Activated naive CD4-positive, alpha-beta T cell treated with anti-CD3 and anti-CD28 coated beads, Interleukin-2, amount 10 ng/mL, durations not matched to agents 7 days and 5 days (primary cell): Measurements from ENCODE around the gene CDH4.

Experiments
- CTCF ChIA-PET: fragments of 350-600 bp; sonication (Branson Sonifier 250); formaldehyde crosslinking; loops from one replicate; lab custom pipeline; 2021; ENCODE audit warnings: antibody characterized with exemption; lab: Charles Lee
- DNase-seq: peaks from one replicate; pipeline ENCODE4 v3.0.0-alpha.2; 2020
- H3K27ac Mint-ChIP-seq: one replicate; pipeline ENCODE4 v1.8.0; 2021; ENCODE audit warnings: mild to moderate bottlenecking, moderate library complexity, mixed read lengths
- H3K27me3 Mint-ChIP-seq: one replicate; pipeline ENCODE4 v1.8.0; 2021; ENCODE audit warnings: mild to moderate bottlenecking, mixed read lengths
- H3K36me3 Mint-ChIP-seq: one replicate; pipeline ENCODE4 v1.8.0; 2021; ENCODE audit warnings: mixed read lengths
- H3K4me1 Mint-ChIP-seq: one replicate; pipeline ENCODE4 v1.8.0; 2021; ENCODE audit warnings: mixed read lengths
- H3K4me3 Mint-ChIP-seq: one replicate; pipeline ENCODE4 v1.8.0; 2021; ENCODE audit warnings: mild to moderate bottlenecking, moderate library complexity, mixed read lengths
- H3K9me3 Mint-ChIP-seq: one replicate; pipeline ENCODE4 v1.8.0; 2021; ENCODE audit warnings: mixed read lengths

The CDH4 gene

DNA sequence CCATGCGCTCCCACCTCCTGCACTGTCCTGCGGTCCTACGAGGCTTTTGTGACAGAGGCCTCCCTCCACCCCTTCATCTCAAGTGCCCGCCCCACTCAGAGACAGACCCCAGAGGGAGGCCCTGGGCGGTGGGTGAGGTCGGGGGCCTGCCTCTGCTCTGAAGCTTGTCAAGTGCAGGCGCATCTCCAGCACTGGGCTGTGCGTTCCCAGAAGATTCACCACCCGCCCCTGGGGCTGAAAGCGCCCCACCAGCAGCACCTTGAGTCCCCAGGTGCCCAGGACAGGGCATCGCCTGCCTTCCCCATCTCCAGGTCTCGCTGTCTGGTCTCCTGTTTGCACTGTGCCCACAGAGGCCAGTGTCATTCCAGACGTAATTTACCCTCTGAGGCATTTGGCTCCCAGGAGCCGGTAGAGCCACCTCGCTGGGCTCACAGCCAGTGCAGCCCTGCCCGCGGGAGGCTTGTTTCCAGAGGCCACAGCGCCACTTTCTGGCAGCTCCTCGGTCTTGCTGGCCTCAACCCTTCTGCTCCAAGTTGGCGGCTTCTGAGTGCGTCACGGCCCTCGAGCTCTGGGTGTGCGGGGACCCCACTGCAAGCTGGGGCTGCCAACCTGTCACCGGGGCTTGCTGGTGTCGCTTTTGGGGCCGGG, 622.5 kb downstream of the CDH4 start:
- DNase-seq: no peak
- no peaks in the 10 kb centered on the region for H3K27me3 Mint-ChIP-seq
- H3K4me1 Mint-ChIP-seq: no peaks in the 10 kb centered on the region
- H3K4me3 Mint-ChIP-seq: no peak overlapping the region
- no peak overlapping the region for H3K27ac Mint-ChIP-seq
- H3K9me3 Mint-ChIP-seq: no peaks in the 10 kb centered on the region
- no peaks in the 10 kb centered on the region for H3K36me3 Mint-ChIP-seq
- CTCF ChIA-PET: no interaction called here

DNA sequence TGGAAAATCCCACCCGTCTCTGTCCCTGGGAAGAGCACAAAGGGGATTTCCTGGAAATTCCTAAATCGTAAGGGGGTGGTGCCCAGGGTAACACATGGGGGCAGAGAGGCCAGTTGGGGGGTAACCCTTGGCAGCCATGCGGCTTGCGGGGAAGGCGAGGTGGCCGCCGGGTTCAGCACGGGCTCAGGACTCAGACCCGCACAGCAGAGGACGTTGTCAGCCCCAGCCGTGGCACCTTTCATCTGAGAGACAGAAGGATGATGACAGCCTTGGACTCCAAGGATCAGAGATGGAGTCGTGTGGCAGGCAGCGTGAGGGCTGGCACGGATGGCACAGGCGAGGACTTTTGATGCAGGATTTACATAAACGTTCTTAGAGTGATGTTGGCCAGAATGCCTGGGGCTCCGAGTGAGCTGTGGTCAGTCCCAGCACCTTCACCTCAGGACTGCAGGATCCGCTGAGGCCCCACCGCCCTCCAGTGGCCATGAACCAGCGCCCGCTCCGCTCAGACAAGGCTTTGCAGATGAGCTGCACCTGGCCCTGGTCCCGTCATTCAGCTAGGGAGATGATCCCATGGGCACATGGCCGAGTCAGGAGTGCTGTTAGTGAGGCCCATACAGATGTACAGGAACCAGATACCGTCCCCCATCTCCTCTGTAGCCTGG, 623.3 kb downstream of the CDH4 start:
- no peak for DNase-seq
- Mint-ChIP-seq H3K4me1 (no peaks in the 10 kb centered on the region), H3K36me3 (no peaks in the 10 kb centered on the region), H3K27me3 (no peaks in the 10 kb centered on the region), H3K4me3 (no peak overlapping the region), H3K9me3 (no peaks in the 10 kb centered on the region), H3K27ac (no peak overlapping the region)
- CTCF ChIA-PET: no interaction called here

DNA sequence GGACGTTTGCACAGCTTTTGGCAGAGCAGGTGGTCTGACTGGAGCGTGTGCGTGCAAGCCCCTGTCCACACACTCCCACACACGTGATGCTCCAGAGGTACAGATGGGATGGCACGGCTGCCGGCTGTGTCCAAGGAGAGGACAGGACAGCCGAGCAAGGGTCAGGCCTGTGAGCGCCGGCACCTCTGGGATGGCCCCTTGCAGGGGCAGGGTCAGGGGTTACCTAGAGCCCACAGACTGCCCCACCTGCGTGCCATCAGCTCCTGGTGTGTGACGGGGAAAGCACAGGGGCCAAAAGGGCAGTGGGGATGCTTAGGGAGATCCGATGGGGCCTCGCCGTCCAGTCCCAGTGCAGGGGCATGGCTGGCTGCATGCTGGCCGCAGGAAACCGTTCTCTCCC, 623.9 kb downstream of the CDH4 start:
- H3K9me3 Mint-ChIP-seq: no peaks in the 10 kb centered on the region
- CTCF ChIA-PET: no interaction called here
- DNase-seq: no peak
- H3K4me1 Mint-ChIP-seq: no peaks in the 10 kb centered on the region
- no peaks in the 10 kb centered on the region for H3K27me3 Mint-ChIP-seq
- no peak overlapping the region for H3K27ac Mint-ChIP-seq
- no peak overlapping the region for H3K4me3 Mint-ChIP-seq
- no peaks in the 10 kb centered on the region for H3K36me3 Mint-ChIP-seq

DNA sequence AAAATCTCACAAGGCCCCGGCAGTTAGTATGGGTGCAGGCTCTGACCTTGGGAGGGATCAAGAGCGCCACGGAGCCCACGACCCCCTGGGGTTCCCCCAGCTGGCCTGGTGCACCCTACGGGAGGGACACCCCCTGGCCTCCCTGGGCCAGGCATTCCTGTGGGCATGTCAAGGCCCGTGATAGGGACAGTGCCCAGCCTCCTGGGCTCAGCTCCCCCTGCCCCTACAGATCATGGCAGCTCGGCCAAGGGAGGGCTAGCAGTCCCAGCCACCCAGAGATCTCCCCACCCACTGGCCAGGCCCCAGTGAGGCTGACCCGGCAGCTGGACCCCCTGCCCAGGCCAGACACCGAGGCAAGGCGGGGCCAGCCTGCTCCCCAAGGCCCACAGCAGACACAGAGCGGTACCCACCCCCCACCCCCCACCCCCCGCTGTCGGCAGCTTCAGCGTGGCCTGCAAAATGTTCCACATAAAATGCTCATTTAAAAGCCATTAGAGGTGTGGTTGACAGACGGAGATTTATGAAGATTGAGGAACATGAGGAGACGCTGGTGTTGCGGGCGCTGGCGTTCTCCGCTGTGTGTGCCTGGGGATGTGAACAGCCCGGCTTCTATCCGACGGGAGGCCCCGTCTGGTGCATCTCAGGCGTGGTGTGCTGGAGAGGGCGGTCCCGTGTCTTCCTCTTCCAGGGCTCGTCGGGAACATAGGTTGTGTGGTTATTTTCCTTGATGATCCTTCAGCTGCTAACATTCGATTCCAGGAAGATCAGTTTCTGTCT, 625.1 kb downstream of the CDH4 start:
- Mint-ChIP-seq H3K4me3 (no peak overlapping the region), H3K27me3 (peaks cover 3% of the 10 kb centered on the region), H3K36me3 (no peaks in the 10 kb centered on the region), H3K4me1 (no peaks in the 10 kb centered on the region), H3K9me3 (no peaks in the 10 kb centered on the region), H3K27ac (no peak overlapping the region)
- CTCF ChIA-PET: no interaction called here
- no peak for DNase-seq

DNA sequence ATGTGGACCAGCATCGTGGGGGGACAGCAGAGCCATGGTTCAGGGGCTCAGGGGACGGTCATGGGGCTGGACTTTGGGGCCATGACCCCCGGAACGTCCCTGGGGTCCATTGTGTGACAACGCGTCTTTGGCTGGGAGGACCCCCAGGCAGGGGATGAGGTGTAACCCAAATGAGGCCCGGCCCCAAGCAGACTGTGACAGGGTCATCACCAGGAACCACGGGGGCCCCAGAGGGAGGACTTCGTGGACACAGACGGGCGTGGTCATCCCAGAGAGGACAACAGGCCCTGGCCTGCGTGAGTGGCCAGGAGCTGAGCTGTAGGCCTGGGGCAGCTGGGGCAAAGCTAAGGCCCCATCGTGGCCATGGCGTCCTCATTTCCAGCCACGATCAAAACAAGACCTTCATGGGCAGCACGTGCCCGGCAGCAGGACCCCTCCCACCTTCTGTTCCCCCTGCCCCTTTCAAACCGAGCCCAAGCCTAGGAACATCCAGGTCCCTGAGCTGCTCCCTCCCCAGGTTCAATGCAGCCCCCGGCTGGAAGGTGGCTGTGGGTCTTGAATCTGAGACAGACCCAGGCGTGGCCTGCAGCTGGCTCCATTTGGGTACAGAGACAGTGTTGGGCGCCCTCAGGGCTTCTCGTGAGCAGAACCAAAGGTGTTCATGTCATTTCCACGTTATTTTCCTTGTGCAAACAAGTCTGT, 625.9 kb downstream of the CDH4 start:
- H3K27me3 Mint-ChIP-seq: peaks cover 5% of the 10 kb centered on the region
- H3K27ac Mint-ChIP-seq: no peak overlapping the region
- no peaks in the 10 kb centered on the region for H3K36me3 Mint-ChIP-seq
- CTCF ChIA-PET: interaction anchor here (1.0 kb wide), 1 partner anchor 9 kb away, joined by 3 read pairs; no protein-coding TSS in a partner anchor
- H3K4me1 Mint-ChIP-seq: peaks cover 3% of the 10 kb centered on the region
- DNase-seq: no peak
- H3K9me3 Mint-ChIP-seq: no peaks in the 10 kb centered on the region
- no peak overlapping the region for H3K4me3 Mint-ChIP-seq

DNA sequence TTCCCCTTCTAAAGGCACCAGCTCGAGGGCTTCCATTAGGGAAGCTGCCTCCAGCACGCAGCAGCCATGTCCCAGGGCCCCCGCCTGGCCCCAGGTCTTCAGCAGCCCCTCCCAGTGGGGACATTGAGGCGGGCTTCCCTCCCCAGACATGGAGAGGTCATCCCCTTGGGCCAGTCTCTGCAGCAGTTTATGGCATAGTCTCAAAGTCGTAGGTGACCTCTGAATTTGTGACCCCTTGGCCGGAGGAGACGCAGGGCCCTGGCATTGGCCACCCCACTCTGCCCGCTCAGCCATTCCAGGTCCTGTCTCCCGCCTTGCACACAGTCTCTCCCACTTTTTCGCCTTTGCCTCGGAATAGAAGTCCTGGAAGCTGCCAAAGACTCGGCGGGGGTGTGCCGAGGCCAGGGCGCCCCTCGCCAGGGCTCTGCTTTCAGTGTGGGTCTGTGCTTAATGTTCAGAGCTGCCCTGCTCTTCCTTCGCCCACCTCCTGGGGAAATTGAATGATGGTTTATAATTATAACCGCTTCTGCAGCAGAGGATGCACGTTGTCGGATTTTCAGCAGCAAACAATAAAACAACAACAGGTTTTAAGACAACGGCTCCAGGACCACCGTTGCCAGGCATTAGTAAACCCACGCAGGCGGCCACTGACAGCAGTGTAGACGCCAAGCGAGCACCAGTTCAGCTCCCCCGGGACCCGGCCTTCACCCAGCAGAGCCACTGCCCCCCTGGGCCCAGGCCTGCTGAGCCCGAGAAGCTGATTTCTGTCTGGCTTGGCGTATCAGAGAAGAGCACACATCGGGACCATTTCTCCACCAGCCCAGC, 626.6 kb downstream of the CDH4 start:
- Mint-ChIP-seq H3K36me3 (no peaks in the 10 kb centered on the region), H3K27me3 (peaks cover 12% of the 10 kb centered on the region), H3K27ac (no peak overlapping the region), H3K4me3 (no peak overlapping the region), H3K9me3 (no peaks in the 10 kb centered on the region), H3K4me1 (peaks cover 6% of the 10 kb centered on the region)
- CTCF ChIA-PET: interaction anchor here (1.0 kb wide), 1 partner anchor 8 kb away, joined by 3 read pairs; no protein-coding TSS in a partner anchor
- DNase-seq: no peak

DNA sequence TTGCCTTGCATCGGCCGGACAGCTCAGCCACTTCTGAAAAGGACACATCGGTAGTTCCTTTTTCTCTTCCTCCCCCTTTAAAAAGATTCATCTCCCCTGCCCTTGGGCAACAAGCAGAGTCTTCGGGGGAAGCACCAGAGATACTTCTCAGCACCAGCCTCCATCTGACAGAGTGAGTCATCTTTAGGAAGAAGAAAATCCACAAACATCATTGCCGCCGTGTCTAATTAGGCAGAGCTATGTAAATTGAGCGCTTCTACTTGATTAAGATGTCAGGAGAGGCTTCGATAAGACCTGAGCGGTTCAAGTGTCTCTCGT, 627.2 kb downstream of the CDH4 start:
- Mint-ChIP-seq H3K4me1 (peaks cover 6% of the 10 kb centered on the region), H3K36me3 (no peaks in the 10 kb centered on the region), H3K27me3 (peaks cover 14% of the 10 kb centered on the region), H3K4me3 (no peak overlapping the region), H3K27ac (no peak overlapping the region), H3K9me3 (no peaks in the 10 kb centered on the region)
- CTCF ChIA-PET: no interaction called here
- no peak for DNase-seq

DNA sequence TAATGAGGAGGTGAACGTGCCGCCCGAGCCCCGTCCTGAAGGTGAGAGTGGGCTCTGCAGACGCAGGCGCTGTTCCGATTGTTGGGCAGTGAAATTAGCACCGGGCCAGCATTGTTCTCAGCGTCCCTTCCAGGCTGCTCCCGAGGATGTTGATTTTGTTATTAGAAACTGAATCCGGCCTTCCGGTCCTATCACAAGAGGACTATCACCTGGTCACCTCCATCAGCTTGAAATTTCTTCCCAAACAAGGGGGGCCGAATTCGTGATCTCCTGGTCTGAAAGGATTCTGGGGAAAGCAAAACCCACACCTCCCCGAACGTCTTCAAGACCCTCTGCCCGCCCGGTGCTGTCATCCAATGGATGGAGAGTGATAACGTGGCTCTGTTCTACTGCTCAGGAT, 627.6 kb downstream of the CDH4 start:
- Mint-ChIP-seq H3K9me3 (no peaks in the 10 kb centered on the region), H3K27ac (no peak overlapping the region), H3K4me1 (peaks cover 6% of the 10 kb centered on the region), H3K4me3 (no peak overlapping the region), H3K36me3 (no peaks in the 10 kb centered on the region), H3K27me3 (peaks cover 14% of the 10 kb centered on the region)
- no peak for DNase-seq
- CTCF ChIA-PET: no interaction called here

DNA sequence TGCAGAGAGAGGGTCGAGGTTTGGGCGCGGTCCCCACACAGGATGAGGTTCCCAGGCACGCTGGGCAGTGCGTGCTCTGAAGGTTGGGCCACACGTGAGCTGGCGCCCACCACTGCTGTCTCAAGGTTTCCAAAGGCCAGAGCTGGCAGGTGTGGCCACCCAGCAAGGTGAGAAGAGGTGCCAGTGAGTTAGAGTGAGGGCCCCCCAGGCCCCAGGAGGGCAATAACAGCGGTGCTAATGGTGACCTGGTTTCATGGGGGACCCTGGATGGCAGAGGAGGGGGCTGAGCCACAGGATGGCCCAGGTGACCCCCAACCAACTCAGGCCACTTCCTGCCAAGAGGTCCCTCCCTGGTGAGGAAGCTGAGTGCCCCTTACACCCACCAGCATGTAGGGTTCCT, 628.6 kb downstream of the CDH4 start:
- CTCF ChIA-PET: no interaction called here
- Mint-ChIP-seq H3K4me1 (peaks cover 6% of the 10 kb centered on the region), H3K27ac (no peak overlapping the region), H3K36me3 (no peaks in the 10 kb centered on the region), H3K4me3 (no peak overlapping the region), H3K9me3 (no peaks in the 10 kb centered on the region), H3K27me3 (peaks cover 14% of the 10 kb centered on the region)
- DNase-seq: no peak

DNA sequence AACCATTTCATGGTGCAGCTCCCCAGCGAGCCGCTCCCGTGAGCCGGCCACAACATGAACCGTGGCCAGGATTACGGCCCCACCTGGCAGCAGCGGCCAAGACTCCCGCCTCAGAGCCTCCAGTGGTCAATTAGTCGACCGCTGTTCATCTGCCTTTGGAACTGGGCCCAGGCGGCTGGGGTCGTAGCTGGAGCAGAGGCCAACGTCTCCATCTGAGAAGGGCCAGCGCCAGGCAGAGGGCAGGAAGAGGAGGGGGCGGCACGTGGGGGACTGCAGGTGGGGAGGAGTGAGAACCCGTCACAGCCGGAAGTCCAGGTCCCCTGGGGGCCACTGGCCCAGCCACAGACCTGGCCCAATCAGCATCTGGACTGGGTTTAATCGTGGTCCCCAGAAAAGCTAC, 629.4 kb downstream of the CDH4 start:
- Mint-ChIP-seq H3K36me3 (no peaks in the 10 kb centered on the region), H3K4me1 (peaks cover 6% of the 10 kb centered on the region), H3K27me3 (peaks cover 14% of the 10 kb centered on the region), H3K27ac (no peak overlapping the region), H3K9me3 (no peaks in the 10 kb centered on the region), H3K4me3 (no peak overlapping the region)
- DNase-seq: no peak
- CTCF ChIA-PET: no interaction called here

DNA sequence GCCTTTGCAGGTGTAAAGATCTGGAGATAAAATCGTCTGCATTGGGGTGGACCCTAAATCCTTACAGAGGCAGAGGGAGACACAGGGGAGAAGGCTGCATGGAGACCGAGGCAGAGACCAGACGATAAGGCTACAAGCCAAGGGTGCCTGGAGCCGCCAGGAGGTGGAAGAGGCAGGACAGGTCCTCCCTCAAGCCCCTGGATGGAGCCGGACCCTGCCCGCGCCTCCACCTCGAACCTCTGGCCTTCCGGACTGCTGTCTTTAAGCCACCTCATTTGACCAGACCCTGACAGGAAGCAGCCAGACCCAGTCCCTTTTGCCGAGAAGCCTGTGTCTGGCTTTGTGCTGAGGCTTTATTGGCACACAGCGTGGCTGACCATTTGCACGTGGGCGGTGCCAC, 629.8 kb downstream of the CDH4 start:
- peaks cover 6% of the 10 kb centered on the region for H3K4me1 Mint-ChIP-seq
- peaks cover 14% of the 10 kb centered on the region for H3K27me3 Mint-ChIP-seq
- no peaks in the 10 kb centered on the region for H3K36me3 Mint-ChIP-seq
- H3K27ac Mint-ChIP-seq: no peak overlapping the region
- CTCF ChIA-PET: no interaction called here
- no peak overlapping the region for H3K4me3 Mint-ChIP-seq
- DNase-seq: no peak
- H3K9me3 Mint-ChIP-seq: no peaks in the 10 kb centered on the region

DNA sequence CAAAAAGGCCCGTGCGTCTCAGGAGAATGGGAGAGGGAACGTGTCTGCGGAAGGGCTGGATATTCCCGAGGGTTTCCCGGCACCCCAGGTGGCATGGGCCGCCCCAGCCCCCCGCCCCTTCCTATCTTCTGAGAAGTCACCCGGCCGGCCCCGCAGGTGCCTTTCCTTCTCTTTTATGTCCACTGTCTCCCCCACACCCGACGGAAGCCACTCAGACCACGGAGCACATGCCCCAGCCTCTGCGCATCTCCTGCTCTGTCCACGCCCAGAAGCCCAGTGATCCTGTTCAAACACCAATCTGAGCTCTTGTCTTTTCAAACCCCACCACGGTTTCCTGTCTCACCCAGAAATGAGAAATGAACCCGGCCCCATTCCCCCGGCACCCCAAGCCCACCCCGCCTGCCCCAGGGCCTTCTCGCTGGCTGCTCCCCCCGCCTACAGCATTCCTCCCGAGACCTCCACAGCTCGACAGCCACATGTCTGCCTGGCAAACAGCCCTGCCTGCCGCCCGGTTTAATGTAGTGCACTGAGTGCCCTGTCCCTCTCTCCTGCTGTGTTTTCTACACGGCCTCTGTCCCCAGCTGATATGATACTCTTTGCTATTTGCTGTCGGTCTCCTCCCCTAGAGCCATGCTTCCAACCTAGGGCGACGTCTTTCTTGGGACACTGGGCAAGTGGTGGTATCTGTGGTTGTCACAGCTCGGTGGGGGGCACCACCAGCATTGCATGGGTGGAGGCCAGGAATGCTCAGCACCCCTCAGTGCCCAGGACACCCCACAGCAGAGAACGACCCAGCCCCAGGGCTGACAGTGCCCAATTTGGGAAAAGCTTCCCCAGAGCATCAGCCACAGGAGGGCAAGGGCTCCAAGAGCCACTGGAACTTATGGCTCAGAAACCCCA, 630.9 kb downstream of the CDH4 start:
- peaks cover 18% of the 10 kb centered on the region for H3K27me3 Mint-ChIP-seq
- no peak for DNase-seq
- H3K36me3 Mint-ChIP-seq: no peaks in the 10 kb centered on the region
- H3K4me3 Mint-ChIP-seq: no peak overlapping the region
- CTCF ChIA-PET: no interaction called here
- H3K9me3 Mint-ChIP-seq: no peaks in the 10 kb centered on the region
- H3K4me1 Mint-ChIP-seq: peaks cover 9% of the 10 kb centered on the region
- H3K27ac Mint-ChIP-seq: no peak overlapping the region

DNA sequence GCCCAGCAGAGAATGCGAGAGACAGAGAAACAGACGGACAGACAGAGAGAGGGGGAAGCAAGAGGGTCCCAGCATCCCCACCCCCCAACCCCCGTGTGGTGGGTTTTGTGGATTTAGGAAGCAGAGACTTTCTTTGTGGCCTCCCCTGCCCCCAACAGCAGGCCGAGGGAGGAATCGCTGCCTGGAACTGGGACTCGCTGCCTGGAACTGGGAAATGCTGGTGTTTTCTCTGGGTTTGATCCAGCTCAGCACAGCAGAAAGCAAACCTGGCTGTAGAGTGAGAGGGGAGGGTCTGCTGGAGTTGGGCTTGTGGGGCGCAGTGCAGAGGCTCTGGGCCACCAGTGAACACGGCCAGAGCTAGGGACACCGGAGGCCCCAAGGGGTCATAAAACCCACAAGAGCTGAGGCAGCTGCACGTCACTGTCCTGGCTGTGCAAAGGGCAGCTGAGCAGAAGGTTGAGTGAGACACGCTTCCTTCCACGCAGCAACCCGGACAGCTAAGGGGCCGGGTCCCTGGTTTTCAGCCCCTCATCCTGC, 631.9 kb downstream of the CDH4 start:
- Mint-ChIP-seq H3K4me3 (no peak overlapping the region), H3K4me1 (peaks cover 9% of the 10 kb centered on the region), H3K9me3 (no peaks in the 10 kb centered on the region), H3K36me3 (no peaks in the 10 kb centered on the region), H3K27me3 (peaks cover 18% of the 10 kb centered on the region), H3K27ac (no peak overlapping the region)
- CTCF ChIA-PET: no interaction called here
- DNase-seq: no peak
